HG02571 (cell line): ENCODE data around the gene ZDHHC14.
A peak's percentile ranks its signal among the peaks of the same experiment; 100 is the strongest.

Experiments used
- ATAC-seq: cut with Tn5 transposase; IDR thresholded peaks from one replicate; pipeline ENCODE4 v1.9.1; 2021; ENCODE audit warnings: mild to moderate bottlenecking, moderate library complexity; ENCODE audit not compliant: unreplicated experiment

ZDHHC14 gene

GRCh38 chr6:157607317-157608109, 226.5 kb downstream of the ZDHHC14 start:
- peak; percentile 65 for ATAC-seq

- ATAC-seq = no peak
These were observed 227.5 kb downstream of the ZDHHC14 start for GRCh38 chr6:157608221-157609075.

- no peak for ATAC-seq
These were observed 228.1 kb downstream of the ZDHHC14 start for GRCh38 chr6:157609117-157609516.

- ATAC-seq = no peak
These were observed 228.6 kb downstream of the ZDHHC14 start for GRCh38 chr6:157609556-157609955.

DNA sequence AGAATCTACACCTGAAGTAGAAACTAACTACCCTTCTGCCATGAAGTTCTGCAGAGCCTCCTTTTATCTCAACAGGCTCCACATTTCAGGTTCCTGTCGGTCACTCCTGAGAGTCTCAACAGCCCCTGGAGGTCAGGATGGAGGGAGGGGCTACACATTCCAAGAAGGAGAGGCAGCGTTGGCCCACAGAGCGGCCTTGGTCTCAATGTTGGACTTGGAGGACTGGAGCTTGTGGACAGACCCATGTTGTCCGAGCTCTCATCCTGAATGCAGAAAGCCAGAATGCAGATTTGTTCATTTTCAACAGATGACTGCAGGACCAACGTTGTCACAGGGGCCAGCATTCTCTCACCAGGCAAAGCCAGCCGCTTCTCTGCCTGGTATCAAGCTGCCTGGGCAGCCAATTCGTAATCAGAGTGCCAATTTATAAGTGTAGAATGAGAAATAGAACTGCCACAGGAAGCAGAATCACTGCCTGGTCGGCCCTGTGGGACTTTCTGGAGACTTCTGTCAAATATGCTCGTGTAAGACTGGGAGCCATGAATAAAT, 229.5 kb downstream of the ZDHHC14 start:
- ATAC-seq = no peak

DNA sequence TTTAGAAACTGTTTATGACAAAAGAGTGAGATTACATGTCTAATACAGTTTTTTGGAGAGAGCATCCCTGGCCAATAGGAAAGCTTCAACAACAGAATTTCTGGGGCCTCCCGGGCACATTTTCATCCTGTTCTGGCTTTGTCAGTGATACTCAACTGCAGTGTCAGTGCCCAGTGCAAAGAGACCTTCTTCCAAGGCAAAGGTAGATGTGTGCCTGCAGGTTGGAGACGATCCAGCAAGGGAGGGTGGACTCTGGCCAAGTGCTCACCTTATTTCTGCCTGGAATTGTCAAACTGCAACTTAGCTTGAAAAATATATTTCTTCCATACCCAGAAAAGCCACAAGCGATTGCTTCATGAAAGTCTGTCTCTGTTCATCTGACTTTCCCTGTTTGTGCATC, 230.4 kb downstream of the ZDHHC14 start:
- ATAC-seq = no peak

DNA sequence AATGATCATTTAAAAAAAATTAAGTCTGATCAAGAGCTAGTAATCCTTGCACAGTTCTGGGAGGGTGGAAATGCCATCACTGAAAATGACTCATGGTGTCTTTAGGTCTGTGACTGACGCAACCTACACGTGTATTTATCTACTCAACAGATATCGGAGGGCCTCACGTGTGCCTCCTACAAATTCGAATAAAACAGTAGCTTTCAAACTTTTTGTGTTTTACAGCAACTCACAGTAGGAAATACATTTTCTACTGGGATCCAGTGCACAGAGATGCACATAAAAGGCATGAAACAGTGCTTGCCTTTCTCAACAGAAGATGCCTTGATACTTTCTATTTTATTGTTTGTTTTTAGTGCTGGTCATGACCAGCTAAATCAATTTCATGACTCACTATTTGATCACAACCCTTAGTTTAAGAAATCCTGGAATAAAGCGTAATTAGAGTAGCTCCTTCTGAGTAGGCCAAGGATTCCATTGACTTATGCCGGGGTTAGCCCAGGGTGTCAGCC, 232.1 kb downstream of the ZDHHC14 start:
- ATAC-seq = no peak

DNA sequence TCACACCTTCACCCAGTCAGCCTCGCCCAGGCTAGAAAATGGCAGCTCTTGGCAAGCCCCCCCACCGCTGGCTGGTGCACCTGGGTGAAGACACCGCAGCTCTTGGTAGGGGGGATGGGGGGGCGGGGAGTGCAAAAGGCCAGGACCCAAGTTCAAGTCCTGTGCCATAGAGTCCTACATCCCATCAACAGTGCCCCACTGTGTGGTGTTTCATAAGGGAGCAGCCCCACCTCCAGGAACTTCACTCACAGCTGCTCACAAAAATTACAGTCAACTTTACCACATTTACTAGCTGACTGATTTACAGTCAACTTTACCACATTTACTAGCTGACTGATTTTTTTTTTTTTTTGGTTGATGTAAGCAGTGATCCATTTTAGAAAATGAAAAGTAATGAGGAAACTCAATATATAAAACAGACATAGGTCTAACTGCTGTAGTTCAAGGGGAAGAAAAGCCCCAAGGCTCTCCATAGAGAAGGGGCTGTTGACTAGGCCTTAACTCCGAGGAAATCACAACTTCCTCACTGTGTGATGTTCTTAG, 233.1 kb downstream of the ZDHHC14 start:
- no peak for ATAC-seq

GRCh38 chr6:157615420-157615769, 234.4 kb downstream of the ZDHHC14 start:
- no peak for ATAC-seq

- no peak for ATAC-seq
These were observed 235.0 kb downstream of the ZDHHC14 start for GRCh38 chr6:157615951-157616350.

- no peak for ATAC-seq
These were observed 240.0 kb downstream of the ZDHHC14 start for GRCh38 chr6:157620944-157621343.

DNA sequence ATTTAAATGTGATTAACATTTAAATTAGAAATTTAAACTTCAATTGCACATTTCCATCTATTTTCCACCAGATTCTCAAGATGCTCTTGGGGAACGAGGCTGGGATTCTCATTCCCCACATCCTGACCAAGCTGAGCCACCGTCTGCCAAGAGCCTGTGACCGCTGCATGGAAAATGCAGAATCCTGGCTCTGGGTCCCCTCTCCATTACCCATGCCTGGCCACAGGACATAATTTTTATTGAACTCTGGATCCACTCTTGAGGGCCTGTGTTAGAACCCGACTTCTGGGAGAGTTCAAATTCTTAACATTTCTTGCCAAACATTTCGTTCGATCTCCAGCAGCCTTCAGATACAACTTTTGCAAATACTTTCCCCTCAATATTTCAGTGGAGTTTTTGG, 240.4 kb downstream of the ZDHHC14 start:
- no peak for ATAC-seq

GRCh38 chr6:157622427-157622826, 241.4 kb downstream of the ZDHHC14 start:
- no peak for ATAC-seq

DNA sequence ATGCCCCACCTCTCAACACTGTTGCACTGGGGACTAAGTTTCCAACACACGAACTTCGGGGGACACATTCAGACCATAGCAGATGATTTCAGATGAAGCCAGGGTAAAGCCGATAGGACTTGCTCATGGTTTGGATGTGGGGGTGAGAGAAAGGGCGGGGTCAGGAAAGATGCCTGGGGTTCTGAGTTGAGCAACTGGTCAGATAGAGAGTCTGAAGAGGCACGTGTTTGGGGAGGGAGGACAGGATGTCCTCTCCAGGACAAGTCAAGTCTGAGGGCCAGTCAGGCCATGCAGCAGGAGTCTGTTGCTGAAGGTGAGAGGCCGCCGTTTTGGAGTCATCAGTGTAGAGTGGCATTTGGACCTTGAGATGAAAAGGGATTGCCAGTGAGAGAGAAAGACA, 244.1 kb downstream of the ZDHHC14 start:
- ATAC-seq = no peak

GRCh38 chr6:157625764-157626163, 244.8 kb downstream of the ZDHHC14 start:
- ATAC-seq = no peak

GRCh38 chr6:157627195-157627966, 246.4 kb downstream of the ZDHHC14 start:
- ATAC-seq = no peak

GRCh38 chr6:157628463-157628862, 247.5 kb downstream of the ZDHHC14 start:
- no peak for ATAC-seq

DNA sequence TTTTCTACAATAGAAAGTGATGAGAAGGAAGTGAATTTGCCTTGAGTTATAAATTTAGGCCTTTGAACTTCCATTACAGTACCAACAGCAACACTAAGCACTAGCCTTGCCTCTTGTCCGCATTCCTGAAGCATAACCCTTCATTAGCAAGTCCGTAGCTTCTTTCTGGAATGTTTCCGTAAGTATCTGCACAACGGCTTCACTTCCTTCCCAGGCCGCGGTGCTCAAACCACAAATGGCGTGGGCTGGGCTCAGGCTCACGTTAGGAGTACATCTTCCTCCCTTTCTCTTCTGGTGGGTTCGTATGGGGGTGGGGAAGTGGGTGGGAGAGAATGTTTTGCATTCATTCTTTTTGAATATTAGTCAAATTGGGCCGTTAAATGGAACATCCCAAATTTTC, 248.2 kb downstream of the ZDHHC14 start:
- no peak for ATAC-seq

- no peak for ATAC-seq
These were observed 249.6 kb downstream of the ZDHHC14 start for GRCh38 chr6:157630463-157631080.

DNA sequence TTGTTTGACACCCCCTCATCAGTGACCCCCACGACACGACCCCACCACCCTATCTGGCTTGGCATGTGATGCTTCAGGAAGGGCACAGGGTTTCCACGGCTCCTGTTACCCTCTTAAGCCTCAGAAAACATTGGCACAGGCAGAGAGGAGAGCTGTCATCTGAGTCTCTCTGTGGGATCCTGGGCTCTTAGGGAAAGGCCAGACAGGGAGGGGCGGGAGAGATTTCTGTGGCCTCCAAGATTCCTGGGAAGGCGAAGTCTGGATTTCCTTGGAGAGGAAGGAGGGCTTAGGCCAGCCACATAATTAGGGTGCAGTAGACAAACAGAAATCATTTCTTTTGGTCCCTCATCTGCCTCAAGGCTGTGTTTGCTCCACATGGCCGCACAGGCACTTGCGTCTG, 250.4 kb downstream of the ZDHHC14 start:
- no peak for ATAC-seq
